Stomach (tissue), 9 donors: ENCODE data around the gene SNX2. TPM values are rescaled to one million over a fixed set of nuclear protein-coding genes. Genes with fewer than 3 reads are reported as not detected.

ENCODE experiments used
- DNase-seq, 2 donors: peaks; one replicate each; pipeline versions ENCODE4 v3.0.0 to v3.0.0-alpha.2; 2013 to 2019
- H3K27ac ChIP-seq, 5 donors: fragments of 200-600 bp in 4 of 5; sonication (generic) in 4 of 5; one replicate each; pipeline ENCODE4 v1.5.1; 2013 to 2019; ENCODE audit warnings: mild to moderate bottlenecking in 1 of 5, moderate library complexity in 1 of 5
- H3K27me3 ChIP-seq, 3 donors: fragments of 200-600 bp; sonication (generic); one replicate each; pipeline ENCODE4 v1.5.1; 2017 to 2019; ENCODE audit warnings: mixed run types in 1 of 3
- H3K36me3 ChIP-seq, 4 donors: fragments of 200-600 bp; sonication (generic); 1 replicate in 3 of 4; 2 replicates in 1 of 4; pipeline ENCODE4 v1.5.1; 2016 to 2019
- H3K4me1 ChIP-seq, 4 donors: fragments of 200-600 bp; sonication (generic); one replicate each; pipeline ENCODE4 v1.5.1; 2016 to 2019
- H3K4me3 ChIP-seq, 4 donors: fragments of 200-600 bp; sonication (generic) in 3 of 4; one replicate each; pipeline ENCODE4 v1.5.1; 2016 to 2019; ENCODE audit warnings: mild to moderate bottlenecking in 1 of 4
- H3K9me3 ChIP-seq, 4 donors: fragments of 200-600 bp; sonication (generic); one replicate each; pipeline ENCODE4 v1.5.1; 2016 to 2019
- EP300 ChIP-seq: sonication (generic); formaldehyde crosslinking; IDR thresholded peaks from one replicate; pipeline ENCODE4 v1.6.1; 2017; ENCODE audit warnings: antibody characterized with exemption
- POLR2A ChIP-seq, 4 donors: fragments of 450-650 bp; IDR thresholded peaks; one replicate each; pipeline ENCODE4 v1.6.1; 2016; ENCODE audit warnings: antibody characterized with exemption in 4 of 4, control low read depth in 2 of 4, mild to moderate bottlenecking in 1 of 4, moderate library complexity in 1 of 4
- POLR2AphosphoS5 ChIP-seq, 3 donors: sonication (generic); formaldehyde crosslinking; IDR thresholded peaks; one replicate each; pipeline ENCODE4 v1.6.1; 2016; ENCODE audit warnings: antibody characterized with exemption in 3 of 3
- WGBS, 5 donors: extraction: QIAGEN DNeasy Blood & Tissue Kit in 3 of 5; methylation state at CpG; one replicate each; pipeline versions ENCODE4 v1.1.5 to v1.1.7; 2013 to 2018; 5-methylcytosine and 5-hydroxymethylcytosine counted together
- intact Hi-C: fragments of 100-400 bp; cut with DNase I; formaldehyde crosslinking; loops from one replicate; pipeline ENCODE4 v1.15.1; 2023; ENCODE audit warnings: low total_unique reads
- polyA plus RNA-seq, 3 donors: library from polyadenylated mRNA; stranded (reverse); fragments of 200-250 nt; gene quantifications; one replicate each; pipeline ENCODE4 v1.2.3, GENCODE V29; 2013
- total RNA-seq, 5 donors: library from RNA; depleted of rRNA; stranded (reverse); fragments of >200 nt; gene quantifications; one replicate each; pipeline versions ENCODE4 v1.1.0 to v1.2.3, GENCODE V29; 2014 to 2016
- TF ChIP-seq, protein P1 (sequence below), 7 experiments: fragments of 450-650 bp in 4 of 7; fragments of 200-600 bp in 3 of 7; sonication (generic) in 3 of 7; IDR thresholded peaks; one replicate each; pipeline ENCODE4 v1.5.1; 2016 to 2019; ENCODE audit warnings: antibody characterized with exemption in 7 of 7, control low read depth in 2 of 7, mild to moderate bottlenecking in 1 of 7
- donor health status: healthy with polysubstance abuse.
- donor health status: Bipolar disorder and iron deficiency.
- donor health status: healthy.

SNX2 gene
- total and polyA plus RNA-seq, 8 donors, result 22.8 to 504 (median 52.8) TPM

DNA sequence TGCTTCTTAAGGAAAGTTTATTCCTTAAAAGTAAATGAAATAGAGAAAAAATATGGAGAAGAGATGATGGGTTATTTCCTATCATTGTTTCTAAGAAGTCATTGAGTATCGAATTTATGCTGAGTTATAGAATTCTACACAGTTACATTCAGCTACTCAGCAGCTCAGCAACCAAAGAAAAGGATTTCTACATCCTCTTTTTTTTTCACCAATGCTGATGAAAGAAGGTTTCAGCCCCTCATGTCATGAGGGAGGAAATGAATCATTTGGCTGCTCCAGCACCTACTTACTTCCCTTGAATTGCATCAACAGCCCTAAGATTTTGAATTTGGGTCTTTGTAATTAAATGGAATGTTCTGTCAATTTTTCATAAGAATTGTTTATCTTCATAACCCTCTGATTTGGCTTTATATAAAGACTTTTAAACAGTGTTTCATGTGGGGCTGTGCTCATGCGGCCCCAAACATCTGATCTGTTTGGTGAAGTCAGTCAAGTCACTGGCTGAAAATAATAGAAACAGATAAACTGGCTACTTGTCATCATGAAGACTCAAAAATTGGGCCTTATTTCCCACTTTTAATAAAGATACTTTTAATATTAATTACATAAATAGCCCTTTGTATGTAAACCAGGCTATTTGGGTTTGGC lies 18.5 kb upstream of the SNX2 start:
- TF ChIP-seq EP300 (no peak), POLR2A (IDR thresholded peaks at IDR 0.05) (no peak), POLR2AphosphoS5 (IDR thresholded peaks at IDR 0.05) (peak in 1 of 3 donors; percentile 7)
- TF ChIP-seq, protein P1, sequence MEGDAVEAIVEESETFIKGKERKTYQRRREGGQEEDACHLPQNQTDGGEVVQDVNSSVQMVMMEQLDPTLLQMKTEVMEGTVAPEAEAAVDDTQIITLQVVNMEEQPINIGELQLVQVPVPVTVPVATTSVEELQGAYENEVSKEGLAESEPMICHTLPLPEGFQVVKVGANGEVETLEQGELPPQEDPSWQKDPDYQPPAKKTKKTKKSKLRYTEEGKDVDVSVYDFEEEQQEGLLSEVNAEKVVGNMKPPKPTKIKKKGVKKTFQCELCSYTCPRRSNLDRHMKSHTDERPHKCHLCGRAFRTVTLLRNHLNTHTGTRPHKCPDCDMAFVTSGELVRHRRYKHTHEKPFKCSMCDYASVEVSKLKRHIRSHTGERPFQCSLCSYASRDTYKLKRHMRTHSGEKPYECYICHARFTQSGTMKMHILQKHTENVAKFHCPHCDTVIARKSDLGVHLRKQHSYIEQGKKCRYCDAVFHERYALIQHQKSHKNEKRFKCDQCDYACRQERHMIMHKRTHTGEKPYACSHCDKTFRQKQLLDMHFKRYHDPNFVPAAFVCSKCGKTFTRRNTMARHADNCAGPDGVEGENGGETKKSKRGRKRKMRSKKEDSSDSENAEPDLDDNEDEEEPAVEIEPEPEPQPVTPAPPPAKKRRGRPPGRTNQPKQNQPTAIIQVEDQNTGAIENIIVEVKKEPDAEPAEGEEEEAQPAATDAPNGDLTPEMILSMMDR (IDR thresholded peaks at IDR 0.05), result no peak
- no peaks in the 10 kb centered on the region for H3K36me3 ChIP-seq
- intact Hi-C loops, result no loop called here
- no peak overlapping the region for H3K27ac ChIP-seq
- WGBS, 5 donors, result 63 to 81% (median 71%) methylated on average over 2 of the region's 2 CpGs
- DNase-seq, result peak in 1 of 2 donors; percentile 24
- H3K4me3 ChIP-seq, result no peak overlapping the region
- no peaks in the 10 kb centered on the region for H3K4me1 ChIP-seq
- no peaks in the 10 kb centered on the region for H3K27me3 ChIP-seq
- no peaks in the 10 kb centered on the region for H3K9me3 ChIP-seq

DNA sequence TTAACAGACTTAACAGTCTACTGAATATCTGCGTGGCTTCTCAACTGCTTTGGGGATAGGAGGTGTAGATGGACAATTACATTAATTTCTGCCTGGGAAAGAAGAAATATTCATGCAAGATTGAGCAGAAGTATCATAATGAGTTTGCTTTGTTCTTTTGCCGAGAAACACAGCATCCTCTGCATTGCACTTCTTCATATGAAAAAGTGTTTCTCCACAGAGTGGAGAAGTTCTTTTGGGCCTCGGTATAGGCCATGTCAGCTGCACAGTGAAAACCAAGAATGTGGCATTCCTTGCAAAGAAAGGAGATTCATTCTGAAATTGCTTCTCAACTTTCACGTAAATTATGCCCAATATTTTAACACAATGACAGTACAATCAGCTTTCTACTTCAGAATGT lies 17.6 kb upstream of the SNX2 start:
- 88 to 97% (median 89%) methylated on average over 4 of the region's 4 CpGs for WGBS, 5 donors
- intact Hi-C loops, result no loop called here
- DNase-seq, result no peak

DNA sequence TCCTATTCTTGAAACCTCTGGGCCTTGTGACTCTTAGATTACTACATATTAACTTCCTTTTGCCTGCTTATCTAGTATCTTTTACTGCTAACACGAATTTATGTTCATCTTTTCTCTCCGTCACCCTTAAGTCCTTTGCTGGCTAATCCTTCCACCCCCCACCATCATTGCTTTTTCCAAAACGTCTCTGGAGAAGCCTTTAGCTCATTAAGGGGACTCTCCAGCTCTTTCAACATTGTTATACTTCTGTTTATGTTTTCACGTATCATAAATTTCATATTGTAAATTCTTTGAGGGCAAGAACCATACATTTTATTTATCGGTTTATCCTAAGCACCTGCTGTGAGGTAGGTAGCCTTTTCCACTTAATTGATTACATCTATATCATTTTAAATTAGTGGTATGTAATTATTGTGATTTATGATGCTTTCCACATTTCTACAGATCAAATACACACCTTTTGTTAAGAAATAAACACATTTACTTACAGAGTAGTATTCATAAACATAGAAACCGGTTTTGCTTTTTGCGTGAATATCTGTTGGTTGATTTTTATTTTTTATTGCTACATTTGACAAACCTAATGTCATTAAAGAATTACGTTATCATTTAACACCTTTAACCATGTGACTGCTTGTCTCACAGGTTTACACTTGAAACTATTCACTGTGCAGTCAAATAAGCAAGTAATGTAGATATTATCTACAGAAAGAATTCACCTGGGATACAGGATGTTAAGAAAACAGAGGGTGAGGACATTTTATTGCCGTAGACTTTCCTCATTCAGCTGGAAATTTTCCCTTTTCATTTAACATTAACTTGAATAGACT lies 15.4 kb upstream of the SNX2 start:
- Histone ChIP-seq H3K9me3 (no peaks in the 10 kb centered on the region), H3K36me3 (no peaks in the 10 kb centered on the region), H3K27ac (no peak overlapping the region), H3K4me1 (no peaks in the 10 kb centered on the region), H3K4me3 (no peak overlapping the region), H3K27me3 (no peaks in the 10 kb centered on the region)
- no peak for DNase-seq
- WGBS, 5 donors, result 77 to 81% (median 79%) methylated on average over 9 of the region's 9 CpGs
- TF ChIP-seq, protein P1 (IDR thresholded peaks at IDR 0.05), result no peak
- TF ChIP-seq EP300 (no peak), POLR2A (IDR thresholded peaks at IDR 0.05) (no peak), POLR2AphosphoS5 (IDR thresholded peaks at IDR 0.05) (no peak)
- intact Hi-C loops, result no loop called here

More for the DNA sequence above, 17.6 kb upstream of the SNX2 start:
- TF ChIP-seq, protein P1 (IDR thresholded peaks at IDR 0.05), result no peak
- TF ChIP-seq POLR2AphosphoS5 (IDR thresholded peaks at IDR 0.05) (no peak), POLR2A (IDR thresholded peaks at IDR 0.05) (no peak), EP300 (no peak)
- Histone ChIP-seq H3K36me3 (no peaks in the 10 kb centered on the region), H3K4me3 (no peak overlapping the region), H3K27ac (no peak overlapping the region), H3K27me3 (no peaks in the 10 kb centered on the region), H3K9me3 (no peaks in the 10 kb centered on the region), H3K4me1 (no peaks in the 10 kb centered on the region)

DNA sequence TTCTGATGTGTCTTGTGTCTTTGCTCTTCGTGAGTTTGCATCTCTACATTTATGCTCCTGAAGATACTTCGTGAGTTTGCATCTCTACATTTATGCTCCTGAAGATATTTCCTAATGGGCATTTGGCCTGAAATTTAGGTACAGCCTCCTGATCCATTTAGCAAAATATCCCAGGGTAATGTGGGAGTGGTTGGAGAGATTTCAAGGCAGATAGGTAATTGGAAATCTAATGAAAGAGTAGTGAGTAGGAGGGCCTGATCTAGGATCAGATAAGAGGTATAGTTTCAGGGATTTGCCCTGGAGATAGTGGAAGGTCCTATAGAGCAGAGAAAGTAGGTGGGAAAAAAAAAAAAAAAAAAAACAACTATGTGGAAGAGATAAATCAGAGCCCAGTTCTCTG lies 14.6 kb upstream of the SNX2 start:
- Histone ChIP-seq H3K4me3 (no peak overlapping the region), H3K4me1 (no peaks in the 10 kb centered on the region), H3K36me3 (no peaks in the 10 kb centered on the region), H3K27me3 (no peaks in the 10 kb centered on the region), H3K9me3 (no peaks in the 10 kb centered on the region), H3K27ac (no peak overlapping the region)
- WGBS, 5 donors, result 92 to 98% (median 94%) methylated on average over 2 of the region's 2 CpGs
- no peak for TF ChIP-seq EP300
- TF ChIP-seq POLR2AphosphoS5 (IDR thresholded peaks at IDR 0.05), result no peak
- TF ChIP-seq POLR2A (IDR thresholded peaks at IDR 0.05), result no peak
- TF ChIP-seq, protein P1 (IDR thresholded peaks at IDR 0.05), result no peak
- intact Hi-C loops, result no loop called here
- DNase-seq, result no peak
